ENCODE results near the gene CFAP157.

The CFAP157 gene

DNA sequence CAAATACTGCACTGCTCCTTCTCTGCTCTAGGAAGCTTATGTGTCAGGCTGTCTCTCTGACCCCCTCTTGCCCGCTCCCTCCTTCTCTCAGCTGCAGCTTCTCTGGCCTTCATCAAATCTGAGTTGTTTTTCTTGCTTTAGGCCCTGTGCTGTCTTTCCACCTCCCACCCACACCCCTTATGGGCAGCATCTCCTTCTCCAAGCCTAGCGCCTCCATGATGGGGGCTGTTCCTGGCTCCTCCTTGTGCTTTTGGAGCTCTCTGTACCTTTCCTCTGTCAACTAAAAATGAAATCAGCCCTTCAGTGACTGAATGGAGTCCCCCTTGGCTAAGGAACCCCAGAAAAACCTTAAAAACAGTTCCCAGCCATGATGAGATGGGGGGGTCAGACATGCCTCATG is 6.6 kb upstream of the CFAP157 start:
- H3K4me3 ChIP-seq (ENCODE audit: low read length): no peak overlapping the region
- no peak for DNase-seq (ENCODE audit: low read depth)
- TF ChIP-seq CTCF (conservative IDR thresholded peaks at IDR 0.05; ENCODE audit: low read length): no peak

DNA sequence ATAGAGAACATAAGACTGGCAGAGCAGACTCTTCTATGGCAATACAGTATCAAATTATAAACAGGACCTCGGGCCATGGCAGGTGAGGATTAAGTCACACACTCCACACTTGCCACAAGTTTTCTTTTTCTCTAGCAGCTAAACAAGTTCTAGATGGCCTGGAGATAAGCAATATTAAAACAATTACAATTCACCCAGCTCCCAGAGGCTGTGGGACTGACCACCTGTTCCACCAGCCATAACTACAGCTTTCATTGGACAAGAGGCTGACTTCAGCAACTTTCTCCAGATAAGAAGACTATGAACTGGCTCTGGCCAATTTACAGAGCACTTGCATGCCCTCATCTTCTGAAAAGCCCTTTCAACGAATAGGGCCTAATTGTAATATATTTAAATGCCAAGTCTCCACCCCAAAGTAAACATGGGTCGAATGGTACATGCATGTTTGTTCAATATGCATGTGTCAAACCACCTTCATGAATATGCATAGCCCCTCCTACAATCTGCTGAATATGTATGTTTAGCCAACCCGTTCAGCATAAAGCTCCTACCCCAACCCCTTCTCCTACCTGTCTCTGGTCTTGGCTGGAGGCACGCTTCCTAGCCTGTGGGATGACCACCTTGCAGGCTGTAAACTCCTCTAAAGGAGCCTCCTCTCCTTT is 6.1 kb upstream of the CFAP157 start:
- no peak for DNase-seq (ENCODE audit: low read depth)
- TF ChIP-seq CTCF (conservative IDR thresholded peaks at IDR 0.05; ENCODE audit: low read length): no peak

GRCh38 chr9:127703289-127703946 is 3.4 kb upstream of the CFAP157 start:
- DNase-seq (ENCODE audit: low read depth): no peak
- no peak for TF ChIP-seq CTCF (conservative IDR thresholded peaks at IDR 0.05; ENCODE audit: low read length)
- no peak overlapping the region for H3K4me3 ChIP-seq (ENCODE audit: low read length)

More for the DNA sequence above, 6.1 kb upstream of the CFAP157 start:
- no peak overlapping the region for H3K4me3 ChIP-seq (ENCODE audit: low read length)

GRCh38 chr9:127705577-127706379 is 1.0 kb upstream of the CFAP157 start:
- no peak for DNase-seq (ENCODE audit: low read depth)
- no peak overlapping the region for H3K4me3 ChIP-seq (ENCODE audit: low read length)
- TF ChIP-seq CTCF (conservative IDR thresholded peaks at IDR 0.05; ENCODE audit: low read length): no peak

DNA sequence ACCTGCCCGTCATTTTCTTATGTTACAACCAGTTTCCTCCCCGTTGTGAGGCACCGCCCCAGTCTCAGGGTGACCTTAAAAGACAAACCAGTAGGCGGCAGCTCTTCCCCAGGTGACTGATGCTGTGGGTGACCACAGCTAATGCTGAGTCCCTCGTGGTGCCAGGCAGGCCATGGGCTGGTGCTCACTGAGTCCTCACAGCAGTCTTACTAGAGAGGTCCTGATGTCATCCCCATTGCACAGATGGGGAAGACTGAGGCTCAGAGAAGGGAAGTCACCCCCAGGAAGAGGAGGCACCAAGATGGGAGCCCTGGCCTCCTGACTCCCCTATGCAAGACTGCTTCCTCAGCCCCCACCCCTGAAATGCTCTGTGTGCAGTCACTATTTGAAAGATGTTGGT is 978 bp downstream of the CFAP157 start:
- H3K4me3 ChIP-seq (ENCODE audit: low read length): no peak overlapping the region
- DNase-seq (ENCODE audit: low read depth): no peak
- TF ChIP-seq CTCF (conservative IDR thresholded peaks at IDR 0.05; ENCODE audit: low read length): no peak

GRCh38 chr9:127708952-127709587 is 2.3 kb downstream of the CFAP157 start:
- no peak overlapping the region for H3K4me3 ChIP-seq (ENCODE audit: low read length)
- no peak for TF ChIP-seq CTCF (conservative IDR thresholded peaks at IDR 0.05; ENCODE audit: low read length)
- no peak for DNase-seq (ENCODE audit: low read depth)

Data from AG10803 (cell line).